Fibroblast of the conjunctiva (primary cell): ENCODE data around the gene SEC14L5.
"Not testable (repeated sequence)": the region's sequence is repeated elsewhere in the genome, so short reads cannot be mapped to it uniquely, and the experiment has no call there.

Source experiments
- DNase-seq: peaks from one replicate; pipeline ENCODE4 v3.0.0-alpha.2; 2010; ENCODE audit warnings: low read depth

SEC14L5 gene

GRCh38 chr16:5036228-5037156 is 78.4 kb downstream of the SEC14L5 start:
- no peak for DNase-seq

DNA sequence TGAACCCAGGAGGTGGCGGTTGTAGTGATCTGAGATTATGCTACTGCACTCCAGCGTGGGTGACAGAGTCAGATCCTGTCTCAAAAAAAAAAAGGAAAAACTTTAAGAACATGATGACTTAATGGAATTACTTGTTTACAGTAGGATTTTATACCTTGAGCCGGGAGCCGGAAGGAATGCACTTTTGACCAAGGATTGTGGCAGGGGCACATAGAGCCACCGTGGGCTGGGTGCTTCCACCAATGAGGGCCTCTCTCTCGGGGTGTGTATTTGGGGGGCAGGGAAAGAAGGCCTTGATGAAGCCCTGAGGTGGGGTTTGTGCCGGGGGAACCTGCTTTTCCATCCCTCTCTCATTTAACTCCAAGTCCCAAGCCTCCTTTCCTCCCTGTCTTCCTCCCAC is 82.3 kb downstream of the SEC14L5 start:
- no peak for DNase-seq

DNA sequence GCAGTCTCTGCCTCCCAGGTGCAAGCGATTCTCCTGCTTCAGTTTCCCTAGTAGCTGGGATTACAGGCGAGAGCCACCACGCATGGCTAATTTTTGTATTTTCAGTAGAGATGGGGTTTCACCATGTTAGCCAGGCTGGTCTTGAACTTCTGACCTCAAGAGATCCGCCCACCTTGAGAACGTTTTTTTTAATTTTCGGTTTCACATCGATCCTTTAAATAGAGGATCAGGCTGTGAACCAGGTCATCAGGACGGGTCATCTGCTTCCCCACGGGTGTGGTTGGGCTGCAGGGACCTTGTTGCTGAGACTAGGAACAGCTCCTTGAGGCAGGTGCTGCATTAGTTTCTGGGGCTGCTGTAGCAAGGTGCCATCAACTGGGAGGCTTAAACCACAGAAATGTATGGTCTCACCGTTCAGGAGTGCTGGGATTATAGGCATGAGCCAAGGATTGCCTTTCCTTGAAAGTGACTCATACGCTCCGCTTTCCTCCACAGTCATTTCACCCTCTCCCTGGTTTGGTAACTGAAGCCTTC is 83.5 kb downstream of the SEC14L5 start:
- no peak for DNase-seq

GRCh38 chr16:5042574-5043171 is 84.5 kb downstream of the SEC14L5 start:
- DNase-seq: no peak

DNA sequence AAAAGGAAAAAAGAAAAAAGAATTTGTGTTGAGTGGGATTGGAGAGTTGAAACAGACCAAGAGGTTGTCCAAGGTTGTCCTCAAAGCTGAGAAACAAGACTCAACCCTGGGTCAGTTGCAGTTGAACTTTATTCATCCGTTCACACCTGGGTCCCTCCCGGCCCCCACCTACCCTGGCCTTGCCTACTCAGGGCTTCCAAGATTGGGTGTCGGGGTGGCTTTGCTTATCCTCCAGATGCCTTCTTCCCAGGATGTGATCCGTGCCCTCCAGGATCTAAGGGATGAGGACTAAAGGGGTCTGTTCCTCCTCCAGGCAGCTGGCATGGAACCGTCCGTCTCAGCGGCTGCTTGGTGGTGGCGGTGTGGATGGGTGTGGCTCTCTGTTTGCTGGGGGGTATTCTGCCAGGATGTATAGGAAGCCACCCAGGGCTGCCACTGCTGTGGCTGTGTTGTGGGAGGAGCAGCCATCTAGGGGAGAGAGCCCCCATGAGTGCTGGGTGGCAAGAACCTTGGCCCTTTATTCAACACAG is 85.9 kb downstream of the SEC14L5 start:
- DNase-seq: no peak

DNA sequence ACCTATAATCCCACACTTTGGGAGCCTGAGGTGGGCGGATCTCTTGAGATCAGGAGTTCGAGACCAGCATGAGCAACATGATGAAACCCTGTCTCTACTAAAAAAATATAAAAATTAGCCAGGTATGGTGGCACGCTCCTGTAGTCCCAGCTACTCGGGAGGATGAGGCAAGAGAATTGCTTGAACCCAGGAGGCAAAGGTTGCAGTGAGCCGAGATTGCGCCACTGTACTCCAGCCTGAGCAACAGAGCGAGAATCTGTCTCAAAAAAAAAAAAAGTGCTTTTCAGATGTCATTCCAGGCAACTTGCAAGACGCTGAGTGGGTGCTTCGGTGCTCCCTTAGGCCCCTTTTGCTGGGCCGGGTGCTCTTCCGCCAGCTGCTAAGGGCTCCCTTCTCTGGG is 86.5 kb downstream of the SEC14L5 start:
- DNase-seq: not testable (repeated sequence)

GRCh38 chr16:5045499-5046115 is 87.5 kb downstream of the SEC14L5 start:
- DNase-seq: no peak

DNA sequence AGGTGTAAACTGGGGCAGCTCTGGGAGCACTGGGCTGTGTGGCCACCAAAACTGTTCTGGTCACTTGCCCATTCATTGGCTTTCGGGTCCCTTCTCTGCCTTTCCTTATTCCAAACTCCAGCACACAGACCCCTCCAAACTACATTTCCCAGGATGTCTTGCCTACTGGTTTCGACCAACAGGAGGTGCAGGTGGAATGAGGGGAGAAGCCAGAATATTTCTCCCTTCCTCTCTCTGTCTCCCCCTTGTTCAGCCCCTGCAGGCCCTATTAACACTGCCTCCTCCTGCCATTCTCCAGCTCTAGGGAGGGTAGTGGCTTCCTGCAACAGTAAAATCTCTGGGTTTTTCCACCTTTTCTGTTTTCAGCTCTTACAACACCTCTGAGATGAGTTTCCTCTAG is 88.8 kb downstream of the SEC14L5 start:
- no peak for DNase-seq

DNA sequence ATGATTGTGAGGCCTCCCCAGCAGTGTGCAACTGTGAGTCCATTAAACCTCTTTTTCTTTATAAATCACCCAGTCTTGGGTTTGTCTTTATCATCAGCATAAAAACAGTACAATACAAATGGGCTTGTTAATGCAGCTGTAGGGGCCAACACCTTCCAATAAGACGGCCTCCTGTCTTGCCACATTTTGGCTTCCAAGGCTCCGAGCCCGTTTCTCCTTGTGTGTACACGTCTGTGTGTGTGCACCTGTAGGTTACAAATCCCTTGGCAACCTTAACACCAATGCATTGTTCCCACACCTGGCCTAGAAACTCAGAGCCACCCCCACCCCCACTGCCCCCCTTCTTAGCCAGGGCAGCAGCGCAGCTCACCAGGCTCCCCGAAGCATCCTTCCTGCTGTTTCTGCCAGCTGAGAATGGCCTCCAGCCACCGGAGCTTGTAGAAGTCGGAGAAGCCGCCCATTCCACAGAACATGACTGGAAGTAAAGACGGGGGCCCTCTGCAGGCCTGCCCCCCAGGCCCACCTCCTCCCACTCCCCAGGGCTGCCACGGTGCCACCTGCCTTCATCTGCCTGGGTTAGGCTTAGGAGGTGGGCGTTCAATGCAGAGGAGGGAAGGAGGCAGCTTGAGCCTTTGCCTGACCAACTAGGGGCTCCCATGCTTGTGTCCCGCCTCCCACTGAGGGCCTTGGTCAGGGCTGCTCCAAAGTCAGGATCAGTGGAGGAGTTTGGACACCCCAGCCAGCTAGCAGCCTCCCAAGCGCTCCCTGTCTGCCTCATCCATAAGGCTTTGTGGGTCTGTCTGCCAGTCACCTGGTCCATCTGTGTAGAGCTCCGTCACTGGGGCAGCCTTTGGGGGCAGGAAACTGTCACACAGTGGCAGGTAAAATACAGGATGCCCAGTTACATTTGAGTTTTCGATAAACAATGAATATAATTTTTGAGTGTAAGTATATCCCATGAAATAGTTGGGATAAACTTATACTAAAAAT is 97.0 kb downstream of the SEC14L5 start:
- no peak for DNase-seq

- DNase-seq: no peak
These were observed 98.2 kb downstream of the SEC14L5 start for GRCh38 chr16:5056352-5056751.

DNA sequence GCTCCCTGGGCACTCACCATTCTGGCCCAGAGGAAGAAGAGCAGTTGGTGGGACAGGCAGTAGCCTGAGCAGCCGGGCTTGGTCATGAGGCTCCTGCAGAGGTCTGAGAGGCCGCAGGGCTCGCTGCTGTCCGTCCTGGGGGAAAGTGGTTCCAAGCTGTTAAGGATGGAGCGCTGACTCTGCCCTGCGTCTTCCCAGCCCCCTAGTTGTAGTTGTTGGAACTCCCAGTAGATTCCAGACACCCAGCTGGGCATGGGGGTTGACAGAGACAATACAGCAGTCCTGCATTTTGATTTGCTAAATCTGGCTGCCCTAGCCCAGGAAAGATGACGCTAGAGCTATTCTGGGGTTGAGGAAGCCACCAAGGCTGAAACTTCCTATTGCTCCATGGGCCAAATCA is 100.3 kb downstream of the SEC14L5 start:
- no peak for DNase-seq

DNA sequence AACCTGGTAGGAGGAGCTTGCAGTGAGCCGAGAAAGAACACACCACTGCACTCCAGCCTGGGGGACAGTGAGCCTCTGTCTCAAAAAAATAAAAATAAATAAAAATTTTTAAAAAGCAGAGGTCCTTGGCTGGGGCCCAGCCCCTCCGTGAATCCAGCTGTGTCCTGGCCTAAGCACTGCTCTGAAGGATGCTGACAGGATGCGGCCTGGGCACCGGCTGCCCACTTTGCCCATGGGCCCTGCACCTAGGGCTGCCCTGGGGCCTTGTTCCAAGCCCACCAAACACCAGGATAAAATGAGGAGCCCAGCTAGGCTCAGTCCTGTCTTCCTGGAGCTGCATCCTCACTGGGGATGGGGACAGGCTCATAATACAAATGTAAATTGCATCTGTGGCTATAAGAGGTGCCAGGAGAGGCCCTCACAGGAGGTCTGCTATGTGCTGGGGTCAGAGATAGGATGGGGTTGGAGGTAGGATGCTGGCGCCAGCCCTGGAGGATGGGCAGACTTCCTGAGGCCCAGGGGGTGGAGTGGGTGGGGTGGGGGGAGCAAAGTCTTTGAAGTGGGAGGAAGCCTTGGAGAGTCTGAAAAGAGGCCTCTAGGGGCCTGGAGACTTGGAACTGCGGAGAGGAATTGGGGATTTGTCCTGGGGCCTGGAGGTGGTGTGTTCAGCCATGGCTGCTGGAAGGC is 101.4 kb downstream of the SEC14L5 start:
- no peak for DNase-seq

- DNase-seq: no peak
These were observed 102.0 kb downstream of the SEC14L5 start for GRCh38 chr16:5060073-5060641.

DNA sequence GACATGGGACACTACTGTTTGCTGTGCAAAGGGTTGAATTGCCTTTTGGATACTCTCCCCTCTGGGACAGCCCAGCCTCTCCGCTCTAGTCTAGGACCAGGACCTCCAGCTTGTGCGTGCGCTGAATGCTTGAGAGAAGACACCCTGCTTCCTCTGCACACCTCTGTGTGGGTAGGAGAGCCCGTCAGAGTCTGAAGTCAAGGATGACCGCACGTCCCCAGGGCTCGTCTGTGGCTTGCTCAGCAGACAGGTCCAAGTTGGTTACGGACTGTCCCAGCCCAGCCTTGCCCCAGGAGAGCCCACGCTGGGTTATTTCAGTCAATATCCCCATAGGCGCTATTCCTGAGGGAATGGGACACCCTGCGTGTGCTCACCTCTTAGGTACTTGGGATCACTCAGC is 103.9 kb downstream of the SEC14L5 start:
- no peak for DNase-seq

GRCh38 chr16:5062790-5063765 is 104.9 kb downstream of the SEC14L5 start:
- no peak for DNase-seq

- no peak for DNase-seq
These were observed 106.8 kb downstream of the SEC14L5 start for GRCh38 chr16:5064915-5065314.

- no peak for DNase-seq
These were observed 107.2 kb downstream of the SEC14L5 start for GRCh38 chr16:5065326-5065725.

- no peak for DNase-seq
These were observed 107.7 kb downstream of the SEC14L5 start, which contains the start of gene C16orf89 for GRCh38 chr16:5065813-5066212. TSS of gene C16orf89 (minus strand) at chr16:5065956. CDS start at chr16:5065908, 48 bp downstream.

- DNase-seq: no peak
These were observed 108.4 kb downstream of the SEC14L5 start for GRCh38 chr16:5066511-5066910.
